Measurements from ENCODE around the gene SCAPER. TPM values are rescaled to one million over a fixed set of nuclear protein-coding genes. Genes with fewer than 3 reads are reported as not detected.

SCAPER gene
- total and polyA plus RNA-seq, 10 of the 15 experiments (the other 5 are each of a cell fraction or from before 2014, with no cell fraction given): 1.0 to 7.7 (median 3.9) TPM

DNA sequence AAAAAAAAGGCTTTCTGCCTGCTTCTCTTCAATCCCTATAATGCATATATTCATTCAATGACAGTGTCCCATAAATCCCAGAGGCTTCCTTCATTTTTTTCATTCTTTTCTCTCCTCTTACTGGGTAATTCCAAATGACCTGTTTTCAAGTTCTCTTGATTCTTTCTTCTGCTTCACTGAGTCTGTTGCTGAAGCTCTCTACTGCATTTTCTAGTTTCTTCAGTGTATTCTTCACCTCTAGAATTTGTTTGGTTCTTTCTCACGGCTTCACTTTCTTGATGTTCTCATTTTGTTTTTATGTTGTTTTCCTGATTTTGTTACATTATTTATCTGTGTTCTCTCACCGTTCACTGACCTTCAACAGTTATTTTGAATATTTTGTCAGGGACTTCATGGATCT lies 141.6 kb downstream of the SCAPER start:
- ChIA-PET POLR2A (no interaction called here), CTCF (no interaction called here), SMC1A (ENCODE audit: uncharacterized antibody, unreplicated experiment) (no interaction called here), RAD21 (ENCODE audit: unreplicated experiment) (no interaction called here)
- FAIRE-seq: peak; percentile 18
- in situ Hi-C loops (cut with MboI) (no loop called here), intact Hi-C loops (cut with micrococcal nuclease; ENCODE audit: unreplicated experiment) (no loop called here)
- H3K27ac ChIP-seq (ENCODE audit: control insufficient read depth, insufficient read depth): no peak overlapping the region
- DNase-seq (ENCODE audit: low read depth, low spot score): no peak
- H3K36me3 ChIP-seq (ENCODE audit: control insufficient read depth in 2 of 2, insufficient read depth in 2 of 2, low read length in 1 of 2): peaks cover 0 to 12% of the 10 kb centered on the region in 2 experiments; a peak in 2 of 4 replicates
- no TSS peak for BruUV-seq (replicated peaks)
- TF ChIP-seq, protein P1, sequence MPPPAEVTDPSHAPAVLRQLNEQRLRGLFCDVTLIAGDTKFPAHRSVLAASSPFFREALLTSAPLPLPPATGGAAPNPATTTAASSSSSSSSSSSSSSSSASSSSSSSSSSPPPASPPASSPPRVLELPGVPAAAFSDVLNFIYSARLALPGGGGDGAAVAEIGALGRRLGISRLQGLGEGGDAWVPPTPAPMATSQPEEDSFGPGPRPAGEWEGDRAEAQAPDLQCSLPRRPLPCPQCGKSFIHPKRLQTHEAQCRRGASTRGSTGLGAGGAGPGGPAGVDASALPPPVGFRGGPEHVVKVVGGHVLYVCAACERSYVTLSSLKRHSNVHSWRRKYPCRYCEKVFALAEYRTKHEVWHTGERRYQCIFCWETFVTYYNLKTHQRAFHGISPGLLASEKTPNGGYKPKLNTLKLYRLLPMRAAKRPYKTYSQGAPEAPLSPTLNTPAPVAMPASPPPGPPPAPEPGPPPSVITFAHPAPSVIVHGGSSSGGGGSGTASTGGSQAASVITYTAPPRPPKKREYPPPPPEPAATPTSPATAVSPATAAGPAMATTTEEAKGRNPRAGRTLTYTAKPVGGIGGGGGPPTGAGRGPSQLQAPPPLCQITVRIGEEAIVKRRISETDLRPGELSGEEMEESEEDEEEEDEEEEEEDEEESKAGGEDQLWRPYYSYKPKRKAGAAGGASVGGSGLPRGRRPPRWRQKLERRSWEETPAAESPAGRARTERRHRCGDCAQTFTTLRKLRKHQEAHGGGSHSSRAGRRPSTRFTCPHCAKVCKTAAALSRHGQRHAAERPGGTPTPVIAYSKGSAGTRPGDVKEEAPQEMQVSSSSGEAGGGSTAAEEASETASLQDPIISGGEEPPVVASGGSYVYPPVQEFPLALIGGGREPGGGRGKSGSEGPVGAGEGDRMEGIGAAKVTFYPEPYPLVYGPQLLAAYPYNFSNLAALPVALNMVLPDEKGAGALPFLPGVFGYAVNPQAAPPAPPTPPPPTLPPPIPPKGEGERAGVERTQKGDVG (CRISPR knock-in tag; IDR thresholded peaks at IDR 0.05): no peak
- TF ChIP-seq HCFC1 (IDR thresholded peaks at IDR 0.05; ENCODE audit: low read length): no peak
- no peaks in the 10 kb centered on the region for H3K4me1 ChIP-seq (ENCODE audit: control insufficient read depth, insufficient read depth, low read length)
- H4K20me1 ChIP-seq (ENCODE audit: control insufficient read depth, insufficient read depth): no peaks in the 10 kb centered on the region
- no peak overlapping the region for H3K4me2 ChIP-seq (ENCODE audit: control insufficient read depth, insufficient read depth)
- no peaks in the 10 kb centered on the region for H3K79me2 ChIP-seq (ENCODE audit: control insufficient read depth, insufficient read depth, low read length)
- no peak for ATAC-seq
- H3K9ac ChIP-seq (ENCODE audit: control insufficient read depth, insufficient read depth, low read length): no peak overlapping the region
- no peaks in the 10 kb centered on the region for H3K27me3 ChIP-seq (replicated peaks in 1 of 2; ENCODE audit: control insufficient read depth in 2 of 2, insufficient read depth in 2 of 2, low read length in 1 of 2)
- 96% methylated on average over 2 of the region's 2 CpGs for WGBS (ENCODE audit: insufficient coverage, insufficient replicate concordance, low lambda C conversion rate, missing lambda C conversion rate)
- no peak overlapping the region for H2AFZ ChIP-seq (ENCODE audit: control insufficient read depth, low read depth, low read length)
- no peak overlapping the region for H3K4me3 ChIP-seq
- peaks cover 10% of the 10 kb centered on the region for H3K9me3 ChIP-seq (replicated peaks; ENCODE audit: control insufficient read depth, insufficient read depth, low read length)

DNA sequence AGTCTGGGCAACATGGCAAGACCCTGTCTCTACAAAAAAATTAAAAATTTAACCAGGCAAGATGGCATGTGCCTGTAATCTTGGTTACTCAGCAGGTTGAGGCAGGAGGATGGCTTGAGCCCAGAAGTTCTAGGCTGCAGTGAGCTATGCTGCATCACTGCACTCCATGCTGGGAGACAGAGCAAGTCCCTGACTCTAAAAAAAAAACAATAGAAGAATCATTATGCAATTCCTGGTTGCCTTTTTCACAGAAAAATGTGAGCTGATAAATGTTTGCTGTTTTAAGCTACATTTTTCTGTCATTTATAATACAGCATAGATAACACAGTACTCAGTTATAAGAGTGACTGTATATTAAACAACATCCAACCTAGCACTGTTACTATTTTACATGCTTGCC lies 148.8 kb downstream of the SCAPER start:
- Histone ChIP-seq H3K36me3 (ENCODE audit: control insufficient read depth in 2 of 2, insufficient read depth in 2 of 2, low read length in 1 of 2) (no peaks in the 10 kb centered on the region), H3K4me3 (no peak overlapping the region), H3K79me2 (ENCODE audit: control insufficient read depth, insufficient read depth, low read length) (no peaks in the 10 kb centered on the region), H3K4me2 (ENCODE audit: control insufficient read depth, insufficient read depth) (no peak overlapping the region), H4K20me1 (ENCODE audit: control insufficient read depth, insufficient read depth) (no peaks in the 10 kb centered on the region), H3K27ac (ENCODE audit: control insufficient read depth, insufficient read depth) (no peak overlapping the region), H3K27me3 (replicated peaks in 1 of 2; ENCODE audit: control insufficient read depth in 2 of 2, insufficient read depth in 2 of 2, low read length in 1 of 2) (no peaks in the 10 kb centered on the region), H3K9ac (ENCODE audit: control insufficient read depth, insufficient read depth, low read length) (no peak overlapping the region), H3K9me3 (replicated peaks; ENCODE audit: control insufficient read depth, insufficient read depth, low read length) (no peaks in the 10 kb centered on the region; the same call in 2 of the 3 replicates), H2AFZ (ENCODE audit: control insufficient read depth, low read depth, low read length) (no peak overlapping the region), H3K4me1 (ENCODE audit: control insufficient read depth, insufficient read depth, low read length) (peaks cover 3% of the 10 kb centered on the region; the same call in 1 of the 2 replicates)
- ATAC-seq (no peak), FAIRE-seq (no peak), DNase-seq (ENCODE audit: low read depth, low spot score) (no peak)
- ChIA-PET POLR2A (no interaction called here), CTCF (no interaction called here), SMC1A (ENCODE audit: uncharacterized antibody, unreplicated experiment) (interaction anchor here (0.6 to 0.8 kb wide), 3 partner anchors 8 to 309 kb away, joined by 3 read pairs; no protein-coding TSS in a partner anchor), RAD21 (ENCODE audit: unreplicated experiment) (no interaction called here)
- BruUV-seq (replicated peaks): no TSS peak
- intact Hi-C loops (cut with micrococcal nuclease; ENCODE audit: unreplicated experiment): no loop called here
- in situ Hi-C loops (cut with MboI): no loop called here
- TF ChIP-seq CHD1 (IDR thresholded peaks at IDR 0.05; ENCODE audit: low read depth, low read length) (no peak), SREBF1 (IDR thresholded peaks at IDR 0.05; ENCODE audit: low read length) (no peak), POLR2AphosphoS5 (IDR thresholded peaks at IDR 0.05; ENCODE audit: low read length) (no peak), ZNF217 (IDR thresholded peaks at IDR 0.05) (no peak), USF2 (IDR thresholded peaks at IDR 0.05; ENCODE audit: borderline replicate concordance, low read depth, low read length) (no peak), ATF2 (IDR thresholded peaks at IDR 0.05; ENCODE audit: low read length) (no peak), ZNF24 (IDR thresholded peaks at IDR 0.05) (no peak), BMI1 (IDR thresholded peaks at IDR 0.05; ENCODE audit: borderline replicate concordance) (no peak), POLR2A (IDR thresholded peaks at IDR 0.05; ENCODE audit: low read depth, low read length) (no peak), JUNB (IDR thresholded peaks at IDR 0.05) (no peak)

All from GM12878 (cell line).